ENCODE measurements around the gene CLEC5A. TPM values are rescaled to one million over a fixed set of nuclear protein-coding genes. Genes with fewer than 3 reads are reported as not detected.
"Not testable (repeated sequence)": the region's sequence is repeated elsewhere in the genome, so short reads cannot be mapped to it uniquely, and the experiment has no call there.

Gene CLEC5A
- total RNA-seq, 1 experiment from 2014 or later = not detected

- H3K36me3 ChIP-seq (replicated peaks; ENCODE audit: control insufficient read depth, insufficient read depth, low read length) = no peaks in the 10 kb centered on the region
These were observed 26.5 kb downstream of the CLEC5A start for GRCh38 chr7:141920281-141920680.

DNA sequence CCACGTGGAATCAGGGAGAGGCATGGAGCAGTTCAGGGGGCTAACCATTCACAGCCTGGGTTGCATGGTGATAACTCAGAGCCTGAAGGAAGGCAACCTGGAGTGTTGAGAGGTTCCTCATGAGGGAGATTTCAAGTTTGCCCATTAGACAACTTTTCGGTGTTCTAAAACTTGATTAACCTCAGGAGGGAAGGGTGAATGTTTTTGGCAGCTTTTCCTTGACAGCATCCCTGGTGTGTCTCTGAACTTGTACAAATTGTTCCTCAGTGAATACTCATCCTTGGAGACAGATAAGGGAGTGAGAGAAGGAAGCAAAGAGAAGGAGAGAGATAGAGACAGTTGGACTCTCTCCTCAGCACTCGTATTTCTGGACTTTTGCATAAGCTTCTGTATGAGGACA lies 30.7 kb downstream of the CLEC5A start, which contains the start of gene OR9A4:
Gene OR9A4, plus strand, starts transcription at position 301 of the 400 bp plus-strand sequence. CDS start 2,477 bp downstream, outside the sequence.
- no peaks in the 10 kb centered on the region for H3K27me3 ChIP-seq (ENCODE audit: control insufficient read depth, insufficient read depth, low read length)
- DNase-seq = no peak
- H3K4me3 ChIP-seq (ENCODE audit: insufficient read depth, low read depth, low read length) = no peak within 1 kb of the TSS
- H3K36me3 ChIP-seq (replicated peaks; ENCODE audit: control insufficient read depth, insufficient read depth, low read length) = no peaks in the 10 kb centered on the region

More at GRCh38 chr7:141920281-141920680, 26.5 kb downstream of the CLEC5A start:
- no peak overlapping the region for H3K4me3 ChIP-seq (ENCODE audit: insufficient read depth, low read depth, low read length)
- no peak for DNase-seq
- no peaks in the 10 kb centered on the region for H3K27me3 ChIP-seq (ENCODE audit: control insufficient read depth, insufficient read depth, low read length)

GRCh38 chr7:141915565-141915964 lies 31.2 kb downstream of the CLEC5A start:
- H3K27me3 ChIP-seq (ENCODE audit: control insufficient read depth, insufficient read depth, low read length) = no peaks in the 10 kb centered on the region
- DNase-seq = no peak
- no peak overlapping the region for H3K4me3 ChIP-seq (ENCODE audit: insufficient read depth, low read depth, low read length)
- H3K36me3 ChIP-seq (replicated peaks; ENCODE audit: control insufficient read depth, insufficient read depth, low read length) = no peaks in the 10 kb centered on the region

GRCh38 chr7:141911391-141911790 lies 35.4 kb downstream of the CLEC5A start:
- DNase-seq = no peak
- no peak overlapping the region for H3K4me3 ChIP-seq (ENCODE audit: insufficient read depth, low read depth, low read length)
- H3K36me3 ChIP-seq (replicated peaks; ENCODE audit: control insufficient read depth, insufficient read depth, low read length) = no peaks in the 10 kb centered on the region
- H3K27me3 ChIP-seq (ENCODE audit: control insufficient read depth, insufficient read depth, low read length) = no peaks in the 10 kb centered on the region

DNA sequence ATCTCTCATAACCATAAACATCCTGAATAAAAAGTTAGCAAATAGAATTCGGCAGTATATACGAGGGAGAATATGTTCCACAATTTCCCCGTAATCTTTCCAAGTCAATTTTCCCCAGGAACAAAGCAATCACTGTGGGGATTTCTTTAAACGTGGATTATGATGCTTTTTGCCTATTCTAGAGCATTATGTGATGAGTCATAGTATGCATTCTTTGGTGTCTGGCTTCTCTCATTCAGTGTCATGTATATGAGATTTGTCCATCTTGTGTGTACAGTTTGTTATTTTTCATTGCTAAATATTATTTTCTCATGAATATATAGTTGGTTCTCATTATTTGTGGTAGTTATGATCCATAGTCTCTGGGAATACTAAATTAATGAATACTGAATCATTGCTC lies 40.5 kb downstream of the CLEC5A start:
- no peaks in the 10 kb centered on the region for H3K27me3 ChIP-seq (ENCODE audit: control insufficient read depth, insufficient read depth, low read length)
- DNase-seq = no peak
- no peak overlapping the region for H3K4me3 ChIP-seq (ENCODE audit: insufficient read depth, low read depth, low read length)
- H3K36me3 ChIP-seq (replicated peaks; ENCODE audit: control insufficient read depth, insufficient read depth, low read length) = no peaks in the 10 kb centered on the region

DNA sequence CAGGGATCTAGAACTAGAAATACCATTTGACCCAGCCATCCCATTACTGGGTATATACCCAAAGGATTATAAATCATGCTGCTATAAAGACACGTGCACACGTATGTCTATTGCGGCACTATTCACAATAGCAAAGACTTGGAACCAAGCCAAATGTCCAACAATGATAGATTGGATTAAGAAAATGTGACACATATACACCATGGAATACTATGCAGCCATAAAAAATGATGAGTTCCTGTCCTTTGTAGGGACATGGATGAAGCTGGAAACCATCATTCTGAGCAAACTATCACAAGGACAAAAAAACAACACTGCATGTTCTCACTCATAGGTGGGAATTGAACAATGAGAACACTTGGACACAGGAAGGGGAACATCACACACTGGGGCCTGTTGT lies 47.4 kb downstream of the CLEC5A start:
- not testable (repeated sequence) for DNase-seq; H3K36me3 ChIP-seq (replicated peaks; ENCODE audit: control insufficient read depth, insufficient read depth, low read length)

DNA sequence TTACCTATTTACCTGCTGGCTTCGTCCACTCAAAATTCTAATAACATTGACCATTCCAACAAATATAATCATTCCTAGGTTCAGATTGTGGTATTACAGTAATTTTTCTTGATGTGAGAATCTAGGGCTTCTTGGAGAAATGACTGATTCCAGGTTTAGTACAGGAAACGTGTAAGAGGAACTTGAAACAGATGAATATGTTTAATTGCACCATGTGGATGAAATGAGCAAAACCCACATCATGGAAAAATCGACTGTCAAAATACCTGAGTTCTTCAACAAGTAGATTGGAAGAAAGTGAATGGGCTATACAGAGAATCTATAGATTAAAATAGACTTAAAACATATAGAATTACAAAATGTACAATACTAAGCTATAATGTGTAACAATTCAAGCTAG lies 55.4 kb downstream of the CLEC5A start:
- H3K36me3 ChIP-seq (replicated peaks; ENCODE audit: control insufficient read depth, insufficient read depth, low read length) = no peaks in the 10 kb centered on the region
- no peak overlapping the region for H3K4me3 ChIP-seq (ENCODE audit: insufficient read depth, low read depth, low read length)
- H3K27me3 ChIP-seq (ENCODE audit: control insufficient read depth, insufficient read depth, low read length) = no peaks in the 10 kb centered on the region
- DNase-seq = no peak

More for the DNA sequence above, 47.4 kb downstream of the CLEC5A start:
- not testable (repeated sequence) for H3K27me3 ChIP-seq (ENCODE audit: control insufficient read depth, insufficient read depth, low read length); H3K4me3 ChIP-seq (ENCODE audit: insufficient read depth, low read depth, low read length)

GRCh38 chr7:141889321-141889720 lies 57.5 kb downstream of the CLEC5A start:
- H3K36me3 ChIP-seq (replicated peaks; ENCODE audit: control insufficient read depth, insufficient read depth, low read length) = no peaks in the 10 kb centered on the region
- H3K27me3 ChIP-seq (ENCODE audit: control insufficient read depth, insufficient read depth, low read length) = no peaks in the 10 kb centered on the region

DNA sequence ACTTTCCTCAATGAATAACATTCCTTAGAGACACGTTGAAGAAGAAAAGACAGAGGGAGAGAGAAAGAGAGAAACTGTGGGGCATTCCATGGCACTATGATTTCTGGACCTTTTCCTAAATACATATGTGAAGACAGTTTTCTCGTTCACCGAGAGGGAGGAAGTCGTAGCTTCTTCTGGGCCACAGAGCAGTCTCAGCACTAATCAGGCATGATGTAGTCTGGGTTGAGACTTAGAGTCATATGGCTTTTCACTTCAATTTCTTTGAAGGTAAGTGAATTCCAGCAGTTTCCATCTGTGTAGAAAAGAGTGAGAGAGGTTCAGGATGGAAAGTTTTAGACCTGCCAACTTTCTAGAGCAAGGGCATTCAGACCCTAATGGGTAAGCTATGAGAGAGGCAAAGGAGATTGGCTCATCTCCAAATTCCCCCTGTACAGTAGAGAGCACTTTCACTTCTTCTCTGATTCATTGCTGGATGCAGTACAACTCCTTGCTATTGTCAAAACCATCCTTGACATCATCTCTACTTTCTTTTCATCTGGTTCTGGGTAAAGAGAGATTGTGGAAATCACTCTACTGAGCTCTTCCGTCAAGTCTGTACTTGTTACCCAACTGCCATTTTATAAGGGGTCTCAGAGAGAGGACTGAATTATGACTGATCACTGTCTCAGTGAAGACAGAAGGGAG lies 62.1 kb downstream of the CLEC5A start:
- no peaks in the 10 kb centered on the region for H3K36me3 ChIP-seq (replicated peaks; ENCODE audit: control insufficient read depth, insufficient read depth, low read length)
- no peak overlapping the region for H3K4me3 ChIP-seq (ENCODE audit: insufficient read depth, low read depth, low read length)
- no peaks in the 10 kb centered on the region for H3K27me3 ChIP-seq (ENCODE audit: control insufficient read depth, insufficient read depth, low read length)
- DNase-seq = no peak

More at GRCh38 chr7:141889321-141889720, 57.5 kb downstream of the CLEC5A start:
- H3K4me3 ChIP-seq (ENCODE audit: insufficient read depth, low read depth, low read length) = no peak overlapping the region
- no peak for DNase-seq

- no peak for DNase-seq
- Histone ChIP-seq H3K27me3 (ENCODE audit: control insufficient read depth, insufficient read depth, low read length) (no peaks in the 10 kb centered on the region), H3K4me3 (ENCODE audit: insufficient read depth, low read depth, low read length) (no peak overlapping the region), H3K36me3 (replicated peaks; ENCODE audit: control insufficient read depth, insufficient read depth, low read length) (no peaks in the 10 kb centered on the region)
These were observed 65.8 kb downstream of the CLEC5A start for GRCh38 chr7:141880960-141881359.

GRCh38 chr7:141877365-141877764 lies 69.4 kb downstream of the CLEC5A start:
- Histone ChIP-seq H3K27me3 (ENCODE audit: control insufficient read depth, insufficient read depth, low read length) (no peaks in the 10 kb centered on the region), H3K4me3 (ENCODE audit: insufficient read depth, low read depth, low read length) (no peak overlapping the region)

More at GRCh38 chr7:141877365-141877764, 69.4 kb downstream of the CLEC5A start:
- no peak for DNase-seq
- no peaks in the 10 kb centered on the region for H3K36me3 ChIP-seq (replicated peaks; ENCODE audit: control insufficient read depth, insufficient read depth, low read length)

Other genes with a start within 250 kb of the CLEC5A start
- 13.4 and 18.0 TPM in 2 replicates for gene DENND11, start 244.8 kb downstream of the CLEC5A start, total RNA-seq (2014; rRNA removed; shearing (Covaris generic))
- gene WEE2, start 238.6 kb downstream of the CLEC5A start, total RNA-seq (2014; rRNA removed; shearing (Covaris generic)) = 0.76 TPM in 1 of 2 replicates, not detected in the other
- gene SSBP1, start 208.6 kb downstream of the CLEC5A start, total RNA-seq (2014; rRNA removed; shearing (Covaris generic)) = 165 and 173 TPM in 2 replicates
- 0.67 and 0.69 TPM in 2 replicates for gene TAS2R3, start 182.9 kb downstream of the CLEC5A start, total RNA-seq (2014; rRNA removed; shearing (Covaris generic))
- gene TAS2R4, start 170.3 kb downstream of the CLEC5A start, total RNA-seq (2014; rRNA removed; shearing (Covaris generic)) = 0.17 and 0.63 TPM in 2 replicates
- gene TAS2R5, start 156.8 kb downstream of the CLEC5A start, total RNA-seq (2014; rRNA removed; shearing (Covaris generic)) = 0.24 and 0.70 TPM in 2 replicates
- not detected in 2 replicates for gene PRSS37, start 105.5 kb downstream of the CLEC5A start, total RNA-seq (2014; rRNA removed; shearing (Covaris generic))
- not detected in 2 replicates for gene OR9A4, start 30.6 kb downstream of the CLEC5A start, total RNA-seq (2014; rRNA removed; shearing (Covaris generic))
- gene TAS2R38, start 26.8 kb upstream of the CLEC5A start, total RNA-seq (2014; rRNA removed; shearing (Covaris generic)) = not detected in 2 replicates
- 0.14 and 0.22 TPM in 2 replicates for gene MGAM, start 48.9 kb upstream of the CLEC5A start, total RNA-seq (2014; rRNA removed; shearing (Covaris generic))
- gene MGAM2, start 164.7 kb upstream of the CLEC5A start, total RNA-seq (2014; rRNA removed; shearing (Covaris generic)) = not detected in 2 replicates